Spleen (tissue), 11 donors: ENCODE data around the gene CRYL1. TPM values are rescaled to one million over a fixed set of nuclear protein-coding genes. Genes with fewer than 3 reads are reported as not detected.

Experiments
- DNase-seq: peaks from one replicate; pipeline ENCODE4 v3.0.0-alpha.2; 2020
- H3K27ac ChIP-seq, 8 donors: fragments of 200-600 bp; sonication (generic) in 7 of 8; 1 replicate in 4 of 8; 2 replicates in 4 of 8; pipeline versions ENCODE4 v1.5.0 to v1.8.0; 2016 to 2021; ENCODE audit warnings: inconsistent platforms in 4 of 8, mild to moderate bottlenecking in 4 of 8, moderate library complexity in 1 of 8
- H3K27me3 ChIP-seq, 7 donors: fragments of 200-600 bp; sonication (generic) in 6 of 7; replicated peaks in 1 of 7; 1 replicate in 4 of 7; 2 replicates in 3 of 7; pipeline versions ENCODE4 v1.5.0 to v1.8.0; 2016 to 2021; ENCODE audit warnings: inconsistent platforms in 3 of 7, mild to moderate bottlenecking in 1 of 7
- H3K36me3 ChIP-seq, 6 donors: fragments of 200-600 bp; sonication (generic) in 5 of 6; 1 replicate in 4 of 6; 2 replicates in 2 of 6; pipeline versions ENCODE4 v1.5.0 to v1.8.0; 2016 to 2021; ENCODE audit warnings: inconsistent platforms in 2 of 6
- H3K4me1 ChIP-seq, 6 donors: fragments of 200-600 bp; sonication (generic) in 5 of 6; 1 replicate in 3 of 6; 2 replicates in 3 of 6; pipeline versions ENCODE4 v1.5.0 to v1.8.0; 2016 to 2021; ENCODE audit warnings: inconsistent platforms in 3 of 6
- H3K4me3 ChIP-seq, 8 donors: fragments of 200-600 bp; sonication (generic) in 7 of 8; 1 replicate in 4 of 8; 2 replicates in 4 of 8; pipeline versions ENCODE4 v1.5.0 to v1.8.0; 2016 to 2021; ENCODE audit warnings: inconsistent platforms in 4 of 8, mild to moderate bottlenecking in 4 of 8, moderate library complexity in 2 of 8
- H3K9me3 ChIP-seq, 8 donors: fragments of 200-600 bp; sonication (generic) in 7 of 8; 1 replicate in 4 of 8; 2 replicates in 4 of 8; pipeline versions ENCODE4 v1.5.0 to v1.8.0; 2016 to 2021; ENCODE audit warnings: inconsistent platforms in 4 of 8
- CTCF ChIP-seq, 11 experiments: fragments of 200-600 bp in 7 of 11; fragments of 450-650 bp in 4 of 11; sonication (generic) in 4 of 11; IDR thresholded peaks in 8 of 11; conservative IDR thresholded peaks in 3 of 11; 1 replicate in 7 of 11; 2 replicates in 4 of 11; pipeline versions ENCODE4 v1.4.0 to v1.8.0; 2016 to 2021; ENCODE audit warnings: antibody characterized with exemption in 11 of 11, inconsistent platforms in 4 of 11, mild to moderate bottlenecking in 1 of 11
- POLR2A ChIP-seq, 3 donors: fragments of 450-650 bp; IDR thresholded peaks; one replicate each; pipeline ENCODE4 v1.5.1; 2017; ENCODE audit warnings: antibody characterized with exemption in 3 of 3, mild to moderate bottlenecking in 1 of 3
- POLR2AphosphoS5 ChIP-seq, 3 donors: sonication (generic); formaldehyde crosslinking; IDR thresholded peaks; one replicate each; pipeline ENCODE4 v1.5.1; 2017; ENCODE audit warnings: antibody characterized with exemption in 3 of 3
- WGBS, 5 donors: extraction: QIAGEN DNeasy Blood & Tissue Kit in 3 of 5; methylation state at CpG; one replicate each; pipeline versions ENCODE4 v1.1.5 to v1.1.7; 2013 to 2018; 5-methylcytosine and 5-hydroxymethylcytosine counted together
- intact Hi-C: fragments of 100-400 bp; cut with DNase I; formaldehyde crosslinking; loops from one replicate; pipeline ENCODE4 v1.15.0; 2023; ENCODE audit warnings: low total_unique reads
- polyA plus RNA-seq, 3 donors: library from polyadenylated mRNA; stranded (reverse); fragments of 200-250 nt; gene quantifications; one replicate each; pipeline ENCODE4 v1.2.1, GENCODE V29; 2013
- total RNA-seq, 7 donors: library from RNA; depleted of rRNA in 3 of 7; stranded (reverse); fragments of >200 nt in 3 of 7; fragmentation: NEBNext Ultra II Directional in 4 of 7; extraction: Animal tissue kit (Norgen Biotek cat#: 25700) in 4 of 7; gene quantifications; one replicate each; pipeline versions ENCODE4 v1.1.0 to v1.2.1, GENCODE V29; 2016 to 2021
- donor health status: healthy with polysubstance abuse.
- donor health status: DM: no; HTN: no; CAD: no; lungs with moderate emphysema.
- donor health status: DM: no; HTN: no; CAD: no.
- donor health status: Bipolar disorder and iron deficiency.
- donor health status: healthy.
- donor health status: DM: no; HTN: no; CAD: no.
- donor health status: DM: yes; HTN: yes; CAD: no.

The CRYL1 gene
- total and polyA plus RNA-seq, 10 donors = 13.5 to 46.5 (median 29.0) TPM

GRCh38 chr13:20473888-20474287 lies 51.8 kb downstream of the CRYL1 start:
- intact Hi-C loops = no loop called here
- Histone ChIP-seq H3K4me1 (peaks cover 0 to 26% (median 16%) of the 10 kb centered on the region in 6 donors), H3K9me3 (no peaks in the 10 kb centered on the region), H3K27ac (peak overlapping the region in 1 of 8 donors; percentile 4), H3K4me3 (no peak overlapping the region), H3K27me3 (no peaks in the 10 kb centered on the region), H3K36me3 (peaks cover 0 to 14% (median 2%) of the 10 kb centered on the region in 6 donors)
- no peak for DNase-seq
- WGBS, 5 donors = 62 to 91% (median 86%) methylated on average over 6 of the region's 6 CpGs
- TF ChIP-seq POLR2AphosphoS5 (IDR thresholded peaks at IDR 0.05) (no peak), POLR2A (IDR thresholded peaks at IDR 0.05) (no peak), CTCF (IDR thresholded peaks at IDR 0.05 in 8 of 11, conservative IDR thresholded peaks at IDR 0.05 in 3 of 11) (no peak)

- DNase-seq = no peak
- H3K27ac ChIP-seq = no peak overlapping the region
- intact Hi-C loops = no loop called here
- peaks cover 0 to 14% (median 2%) of the 10 kb centered on the region in 6 donors for H3K36me3 ChIP-seq
- no peaks in the 10 kb centered on the region for H3K9me3 ChIP-seq
- no peaks in the 10 kb centered on the region for H3K27me3 ChIP-seq
- peaks cover 0 to 26% (median 16%) of the 10 kb centered on the region in 6 donors for H3K4me1 ChIP-seq
- 92 to 97% (median 94%) methylated on average over 14 of the region's 14 CpGs for WGBS, 5 donors
- H3K4me3 ChIP-seq = no peak overlapping the region
- TF ChIP-seq POLR2AphosphoS5 (IDR thresholded peaks at IDR 0.05) = no peak
- TF ChIP-seq POLR2A (IDR thresholded peaks at IDR 0.05) = no peak
- no peak for TF ChIP-seq CTCF (IDR thresholded peaks at IDR 0.05 in 8 of 11, conservative IDR thresholded peaks at IDR 0.05 in 3 of 11)
Measured at GRCh38 chr13:20473139-20473538, 52.5 kb downstream of the CRYL1 start.

GRCh38 chr13:20472531-20472930 lies 53.1 kb downstream of the CRYL1 start:
- TF ChIP-seq POLR2AphosphoS5 (IDR thresholded peaks at IDR 0.05) = no peak
- no peak for TF ChIP-seq CTCF (IDR thresholded peaks at IDR 0.05 in 8 of 11, conservative IDR thresholded peaks at IDR 0.05 in 3 of 11)
- TF ChIP-seq POLR2A (IDR thresholded peaks at IDR 0.05) = no peak

GRCh38 chr13:20470136-20470535 lies 55.5 kb downstream of the CRYL1 start:
- TF ChIP-seq POLR2AphosphoS5 (IDR thresholded peaks at IDR 0.05) (no peak), POLR2A (IDR thresholded peaks at IDR 0.05) (no peak), CTCF (IDR thresholded peaks at IDR 0.05 in 8 of 11, conservative IDR thresholded peaks at IDR 0.05 in 3 of 11) (no peak)

More at GRCh38 chr13:20472531-20472930, 53.1 kb downstream of the CRYL1 start:
- H3K9me3 ChIP-seq = no peaks in the 10 kb centered on the region
- peaks cover 0 to 14% (median 2%) of the 10 kb centered on the region in 6 donors for H3K36me3 ChIP-seq
- H3K27ac ChIP-seq = peak overlapping the region in 1 of 8 donors; percentile 86
- 84 to 91% (median 87%) methylated on average over 7 to 8 of the region's 8 CpGs for whole genome bisulfite sequencing, 5 donors
- intact Hi-C loops = no loop called here
- H3K4me3 ChIP-seq = no peak overlapping the region
- no peak for DNase-seq
- H3K4me1 ChIP-seq = peaks cover 0 to 26% (median 16%) of the 10 kb centered on the region in 6 donors
- no peaks in the 10 kb centered on the region for H3K27me3 ChIP-seq

More at GRCh38 chr13:20470136-20470535, 55.5 kb downstream of the CRYL1 start:
- no peaks in the 10 kb centered on the region for H3K27me3 ChIP-seq
- H3K9me3 ChIP-seq = no peaks in the 10 kb centered on the region
- peaks cover 0 to 3% (median 0%) of the 10 kb centered on the region in 6 donors for H3K4me1 ChIP-seq
- intact Hi-C loops = no loop called here
- no peak for DNase-seq
- H3K36me3 ChIP-seq = peaks cover 0 to 14% (median 2%) of the 10 kb centered on the region in 6 donors
- H3K4me3 ChIP-seq = no peak overlapping the region
- 95 to 99% (median 96%) methylated on average over 8 of the region's 8 CpGs for WGBS, 5 donors
- peak overlapping the region in 3 of 8 donors; percentile 2 to 86 (median 80) for H3K27ac ChIP-seq
